ENCODE measurements around the gene DPP6.
"Not testable (repeated sequence)": the region's sequence is repeated elsewhere in the genome, so short reads cannot be mapped to it uniquely, and the experiment has no call there.

DPP6 gene

DNA sequence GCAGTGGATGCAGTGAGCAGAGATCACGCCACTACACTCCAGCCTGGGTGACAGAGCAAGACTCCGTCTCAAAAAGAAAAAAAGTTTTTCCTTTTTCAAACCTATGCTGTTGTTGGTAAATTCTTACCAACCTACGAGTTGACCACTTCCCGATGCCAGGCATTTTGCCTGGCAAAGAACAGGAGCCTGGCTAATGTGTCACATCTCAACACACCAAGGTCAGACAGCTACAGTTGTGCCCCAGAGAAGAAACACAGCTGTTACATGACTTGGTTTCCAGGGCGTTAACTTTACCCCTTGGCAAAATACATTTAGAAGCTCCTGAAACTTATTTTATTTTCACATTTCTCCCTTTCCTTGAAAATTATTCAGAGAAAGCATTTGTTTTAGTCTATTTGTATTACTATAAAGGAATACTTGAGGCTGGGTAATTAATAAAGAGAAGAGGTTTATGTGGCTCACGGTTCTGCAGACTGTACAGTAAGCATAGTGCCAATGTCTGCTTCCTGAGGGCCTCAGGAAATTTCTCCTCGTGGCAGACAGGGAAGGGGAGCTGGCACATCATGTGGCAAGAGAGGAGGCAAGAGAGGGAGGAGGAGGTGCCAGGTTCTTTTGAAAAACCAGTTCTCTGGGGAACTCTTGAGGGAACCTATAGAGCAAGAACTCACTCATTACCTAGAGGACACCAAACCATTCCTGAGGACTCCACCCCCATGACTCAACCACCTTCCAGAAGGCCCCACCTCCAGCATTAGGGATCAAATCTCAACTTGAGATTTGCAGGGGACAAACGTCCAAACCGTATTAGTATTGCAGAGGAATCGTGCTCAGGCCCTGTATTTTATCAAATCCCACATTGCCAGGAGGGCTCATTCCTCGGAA lies 867.4 kb downstream of the DPP6 start:
- ChIA-PET CTCF (interaction anchor here (8.2 kb wide), 1 partner anchor 8 kb away, joined by 67 read pairs; no protein-coding TSS in a partner anchor), POLR2A (no interaction called here)
- no peak for DNase-seq (ENCODE audit: extremely low spot score)
- TF ChIP-seq, protein P1, sequence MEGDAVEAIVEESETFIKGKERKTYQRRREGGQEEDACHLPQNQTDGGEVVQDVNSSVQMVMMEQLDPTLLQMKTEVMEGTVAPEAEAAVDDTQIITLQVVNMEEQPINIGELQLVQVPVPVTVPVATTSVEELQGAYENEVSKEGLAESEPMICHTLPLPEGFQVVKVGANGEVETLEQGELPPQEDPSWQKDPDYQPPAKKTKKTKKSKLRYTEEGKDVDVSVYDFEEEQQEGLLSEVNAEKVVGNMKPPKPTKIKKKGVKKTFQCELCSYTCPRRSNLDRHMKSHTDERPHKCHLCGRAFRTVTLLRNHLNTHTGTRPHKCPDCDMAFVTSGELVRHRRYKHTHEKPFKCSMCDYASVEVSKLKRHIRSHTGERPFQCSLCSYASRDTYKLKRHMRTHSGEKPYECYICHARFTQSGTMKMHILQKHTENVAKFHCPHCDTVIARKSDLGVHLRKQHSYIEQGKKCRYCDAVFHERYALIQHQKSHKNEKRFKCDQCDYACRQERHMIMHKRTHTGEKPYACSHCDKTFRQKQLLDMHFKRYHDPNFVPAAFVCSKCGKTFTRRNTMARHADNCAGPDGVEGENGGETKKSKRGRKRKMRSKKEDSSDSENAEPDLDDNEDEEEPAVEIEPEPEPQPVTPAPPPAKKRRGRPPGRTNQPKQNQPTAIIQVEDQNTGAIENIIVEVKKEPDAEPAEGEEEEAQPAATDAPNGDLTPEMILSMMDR (IDR thresholded peaks at IDR 0.05; ENCODE audit: control extremely low read depth, extremely low read depth, low read depth, missing control alignments): no peak

DNA sequence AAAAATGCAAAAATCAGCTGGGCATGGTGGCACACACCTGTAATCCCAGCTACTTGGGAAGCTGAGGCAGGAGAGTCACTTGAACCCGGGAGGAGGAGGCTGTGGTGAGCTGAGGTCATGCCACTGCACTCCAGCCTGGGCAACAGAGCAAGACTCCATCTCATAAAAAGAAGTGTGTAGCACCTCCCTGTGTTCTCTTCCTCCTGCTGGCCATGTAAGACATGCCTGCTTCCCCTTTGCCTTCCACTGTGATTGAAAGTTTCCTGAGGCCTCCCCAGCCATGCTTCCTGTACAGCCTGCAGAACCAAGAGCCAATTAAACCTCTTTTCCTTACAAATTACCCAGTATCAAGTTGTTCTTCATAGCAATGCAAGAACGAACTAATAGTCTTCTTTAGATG lies 870.3 kb downstream of the DPP6 start:
- DNase-seq (ENCODE audit: extremely low spot score); POLR2A ChIA-PET: not testable (repeated sequence)
- CTCF ChIA-PET: interaction anchor here (0.8 to 3.0 kb wide), 3 partner anchors 10 to 422 kb away, joined by 4 to 26 read pairs (median 6); no protein-coding TSS in a partner anchor

DNA sequence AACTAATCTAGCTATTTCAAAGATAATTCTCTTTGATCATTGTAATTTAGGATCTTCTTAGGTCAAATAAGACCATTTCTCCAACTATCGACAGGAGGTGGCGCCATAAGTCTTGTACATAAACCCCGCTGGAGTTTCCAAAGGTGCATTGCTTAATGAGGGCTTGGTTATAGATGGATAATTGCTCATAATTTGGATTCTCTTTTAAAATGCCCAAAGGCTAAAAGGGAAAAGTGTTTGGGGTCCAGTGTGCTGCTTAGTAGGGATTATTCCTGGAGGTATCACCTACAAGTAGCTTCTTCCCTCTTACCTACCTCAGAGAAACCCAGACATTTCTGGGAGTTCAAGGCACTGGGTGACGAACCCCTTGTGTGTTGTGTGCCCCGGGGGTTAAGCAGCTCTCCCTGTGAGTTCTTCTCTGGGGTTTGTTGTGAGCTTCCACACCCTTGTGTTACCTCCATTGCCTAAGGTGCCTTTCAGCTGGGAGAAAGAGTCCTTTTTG lies 875.5 kb downstream of the DPP6 start:
- ChIA-PET POLR2A (interaction anchor here (0.5 kb wide), 1 partner anchor 92 kb away, joined by 4 read pairs; no protein-coding TSS in a partner anchor), CTCF (interaction anchor here (0.6 to 4.5 kb wide), 62 partner anchors 9 to 840 kb away, joined by 3 to 67 read pairs (median 4); partner anchors contain the start of genes INSIG1 and PAXIP1)
- peak; percentile 49 for DNase-seq (ENCODE audit: extremely low spot score)
- TF ChIP-seq, protein P1 (IDR thresholded peaks at IDR 0.05; ENCODE audit: control extremely low read depth, extremely low read depth, low read depth, missing control alignments): peak; percentile 72

DNA sequence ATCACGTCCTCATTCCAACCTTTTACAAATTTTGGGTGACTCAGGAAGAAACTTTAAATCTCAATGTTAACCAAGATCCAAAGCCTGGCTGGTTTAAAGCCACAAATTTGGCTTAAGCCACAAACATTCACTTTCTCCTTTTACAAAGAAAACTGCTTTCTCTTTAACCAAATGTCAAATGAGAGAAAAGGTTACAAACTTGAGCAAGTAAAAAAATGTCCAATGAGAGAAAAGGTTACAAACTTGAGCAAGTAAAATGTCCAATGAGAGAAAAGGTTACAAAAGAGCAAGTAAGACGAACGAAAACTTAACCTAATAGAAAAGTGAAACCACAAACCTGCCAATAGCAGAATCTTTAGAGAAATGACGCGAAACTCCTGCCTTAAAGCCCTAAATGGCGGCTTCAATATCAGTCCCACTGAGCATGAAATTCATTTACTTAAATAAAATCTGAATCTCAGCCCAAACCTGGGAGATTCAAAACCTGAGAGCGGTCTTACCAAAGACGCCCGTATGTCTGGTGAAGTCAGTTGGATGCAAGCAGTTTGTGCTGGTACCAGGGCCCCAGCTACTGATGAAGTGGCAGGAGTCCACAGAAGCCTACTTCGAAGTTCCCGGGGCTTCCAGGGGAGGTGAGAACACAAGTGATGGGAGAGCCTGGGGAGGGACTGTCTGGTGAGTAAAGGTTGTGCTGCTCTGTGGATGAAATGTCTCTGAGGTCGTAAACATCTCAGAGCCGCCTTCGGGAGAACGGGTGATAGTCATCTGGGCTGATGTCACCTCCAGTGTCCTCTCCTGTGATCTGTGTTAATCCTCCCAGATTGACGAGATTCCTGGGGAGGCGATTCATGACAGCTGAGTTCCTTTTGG lies 876.2 kb downstream of the DPP6 start:
- ChIA-PET POLR2A (interaction anchor here (0.5 kb wide), 1 partner anchor 92 kb away, joined by 4 read pairs; no protein-coding TSS in a partner anchor), CTCF (interaction anchor here (0.6 to 4.5 kb wide), 51 partner anchors 9 to 840 kb away, joined by 3 to 67 read pairs (median 5); partner anchors contain the start of gene PAXIP1)
- peak; percentile 82 for DNase-seq (ENCODE audit: extremely low spot score)
- TF ChIP-seq, protein P1 (IDR thresholded peaks at IDR 0.05; ENCODE audit: control extremely low read depth, extremely low read depth, low read depth, missing control alignments): no peak

DNA sequence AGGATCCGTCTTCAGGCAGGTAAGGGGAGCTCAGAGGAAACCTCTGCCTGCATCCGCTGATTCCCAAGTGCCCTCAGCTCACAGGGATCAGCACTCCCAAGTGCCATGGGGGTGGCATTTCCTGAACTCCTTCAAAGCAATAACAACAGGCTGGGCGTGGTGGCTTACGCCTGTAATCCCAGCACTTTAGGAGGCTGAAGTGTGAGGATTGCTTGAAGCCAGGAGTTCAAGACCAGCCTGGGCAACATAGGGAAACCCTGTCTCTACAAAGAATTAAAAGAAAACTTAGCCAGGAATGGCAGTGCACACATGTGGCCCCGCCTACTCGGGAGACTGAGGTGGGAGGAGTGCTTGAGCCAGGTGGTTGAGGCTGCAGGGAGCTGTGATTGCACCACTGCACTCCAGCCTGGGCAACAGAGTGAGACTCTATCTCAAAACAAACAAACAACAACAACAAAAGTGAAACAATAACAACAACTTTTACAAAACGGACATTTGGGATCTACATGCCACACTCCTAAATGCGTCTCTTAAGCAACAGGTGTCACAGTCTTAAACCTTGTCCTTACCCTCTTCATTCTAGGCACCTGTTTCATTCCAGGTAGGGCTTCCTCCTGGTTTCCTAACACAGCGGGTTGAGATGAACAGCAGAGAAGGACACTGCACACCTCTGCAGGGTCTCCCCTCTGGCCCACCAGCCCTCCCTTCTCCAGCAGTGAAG lies 877.0 kb downstream of the DPP6 start:
- no peak for DNase-seq (ENCODE audit: extremely low spot score)
- ChIA-PET CTCF (interaction anchor here (1.4 to 4.5 kb wide), 9 partner anchors 10 to 443 kb away, joined by 3 to 67 read pairs (median 13); no protein-coding TSS in a partner anchor), POLR2A (no interaction called here)
- TF ChIP-seq, protein P1 (IDR thresholded peaks at IDR 0.05; ENCODE audit: control extremely low read depth, extremely low read depth, low read depth, missing control alignments): no peak

DNA sequence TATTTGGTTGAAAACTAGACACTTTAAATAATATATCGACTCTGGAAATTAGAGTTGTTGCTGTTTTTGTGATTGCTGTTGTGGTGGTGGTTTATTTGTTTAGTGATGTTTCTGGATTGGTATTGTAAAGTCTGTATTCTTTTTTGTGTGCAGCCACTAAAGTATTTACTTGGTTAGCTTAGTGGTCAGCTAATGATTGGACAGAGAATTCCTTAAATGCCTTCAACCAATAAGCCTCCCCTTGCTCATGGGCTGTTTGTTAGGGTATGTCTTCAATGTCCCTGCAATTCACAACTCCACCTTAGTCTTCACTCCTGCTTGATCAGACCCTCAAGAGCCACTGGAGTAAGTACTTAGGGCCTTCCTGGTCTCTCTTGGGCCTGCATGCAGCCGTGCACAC lies 879.7 kb downstream of the DPP6 start:
- TF ChIP-seq, protein P1 (IDR thresholded peaks at IDR 0.05; ENCODE audit: control extremely low read depth, extremely low read depth, low read depth, missing control alignments): no peak
- POLR2A ChIA-PET: no interaction called here

DNA sequence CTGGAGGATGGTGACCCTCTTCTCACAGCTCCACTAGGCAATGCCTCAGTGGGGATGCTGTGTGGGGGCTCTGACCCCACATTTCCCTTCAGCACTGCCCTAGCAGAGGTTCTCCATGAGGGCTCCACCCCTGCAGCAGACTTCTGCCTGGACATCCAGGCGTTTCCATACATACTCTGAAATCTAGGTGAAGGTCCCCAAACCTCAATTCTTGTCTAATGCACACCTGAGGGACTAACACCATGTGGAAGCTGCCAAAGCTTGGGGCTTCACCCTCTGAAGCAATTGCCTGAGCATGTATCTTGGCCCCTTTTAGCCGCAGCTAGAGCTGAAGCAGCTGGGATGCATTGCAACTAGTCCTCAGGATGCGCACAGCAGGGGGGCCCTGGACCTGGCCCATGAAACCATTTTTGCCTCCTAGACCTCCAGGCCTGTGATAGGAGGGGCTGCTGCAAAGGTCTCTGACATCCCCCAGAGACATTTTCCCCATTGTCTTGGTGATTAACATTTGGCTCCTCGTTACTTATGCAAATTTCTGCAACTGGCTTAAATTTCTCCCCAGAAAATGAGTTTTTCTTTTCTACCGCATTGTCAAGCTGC lies 882.3 kb downstream of the DPP6 start:
- POLR2A ChIA-PET; CTCF ChIA-PET; DNase-seq (ENCODE audit: extremely low spot score): not testable (repeated sequence)

More for the DNA sequence above, 879.7 kb downstream of the DPP6 start:
- CTCF ChIA-PET: interaction anchor here (1.2 kb wide), 2 partner anchors 10 to 21 kb away, joined by 3 read pairs; no protein-coding TSS in a partner anchor
- no peak for DNase-seq (ENCODE audit: extremely low spot score)

Data from GM10248 (cell line).